ENCODE results near the gene PRRT4.

GRCh38 chr7:128379900-128380479, 18.5 kb upstream of the PRRT4 start:
- TF ChIP-seq ZFP1 (CRISPR knock-in tag; IDR thresholded peaks at IDR 0.05) = no peak
- TF ChIP-seq CTCF (CRISPR knock-in tag; IDR thresholded peaks at IDR 0.05) = no peak
- TF ChIP-seq SIN3A (IDR thresholded peaks at IDR 0.05; ENCODE audit: borderline replicate concordance, low read depth, low read length) = no peak
- TF ChIP-seq TAF1 (CRISPR knock-in tag; IDR thresholded peaks at IDR 0.05) = no peak
- no peak for TF ChIP-seq TARDBP (CRISPR knock-in tag; IDR thresholded peaks at IDR 0.05)
- TF ChIP-seq IKZF1 (IDR thresholded peaks at IDR 0.05) = no peak
- no peak for TF ChIP-seq GTF2F1 (IDR thresholded peaks at IDR 0.05; ENCODE audit: low read length)
- TF ChIP-seq ZNF263 (CRISPR knock-in tag; IDR thresholded peaks at IDR 0.05) = no peak
- no peak for TF ChIP-seq TCF7 (IDR thresholded peaks at IDR 0.05; ENCODE audit: low read depth)
- no peak for TF ChIP-seq ZNF841 (CRISPR knock-in tag; IDR thresholded peaks at IDR 0.05; ENCODE audit: borderline replicate concordance)
- TF ChIP-seq EP300 (IDR thresholded peaks at IDR 0.05; ENCODE audit: low read depth in 2 of 2, low read length in 2 of 2) = no peak
- TF ChIP-seq EP300 (CRISPR knock-in tag; IDR thresholded peaks at IDR 0.05; ENCODE audit: borderline replicate concordance) = no peak
- TF ChIP-seq CSRNP2 (CRISPR knock-in tag; conservative IDR thresholded peaks at IDR 0.05; ENCODE audit: low read depth) = no peak
- TF ChIP-seq TRIM22 (IDR thresholded peaks at IDR 0.05) = no peak

Measured in HepG2 (cell line).